HepG2 (cell line): Measurements from ENCODE around the gene VTN. TPM values are rescaled to one million over a fixed set of nuclear protein-coding genes. Genes with fewer than 3 reads are reported as not detected.

Experiments
- ARID4A ChIP-seq: sonication (generic); formaldehyde crosslinking; IDR thresholded peaks from 2 replicates; pipeline ENCODE4 v1.5.0; 2020; ENCODE audit warnings: mild to moderate bottlenecking, missing genetic modification reagents, borderline replicate concordance
- HNF4G ChIP-seq, 2 experiments: sonication (generic) in 1 of 2; formaldehyde crosslinking in 1 of 2; IDR thresholded peaks; 2 replicates each; pipeline versions ENCODE4 v1.4.0 to v1.6.1; 2011 to 2020; ENCODE audit warnings: borderline replicate concordance in 2 of 2, low read depth in 2 of 2, mild to moderate bottlenecking in 2 of 2, low read length in 1 of 2, missing genetic modification reagents in 1 of 2, moderate library complexity in 1 of 2
- HNRNPLL ChIP-seq: fragments of 200-400 bp; formaldehyde crosslinking; IDR thresholded peaks from 2 replicates; pipeline ENCODE4 v1.6.1; 2017; ENCODE audit warnings: mild to moderate bottlenecking, low read depth, low read length; ENCODE audit not compliant: poor library complexity, severe bottlenecking
- NR2F1 ChIP-seq, 2 experiments: fragments of 450-650 bp in 1 of 2; formaldehyde crosslinking in 1 of 2; IDR thresholded peaks; 2 replicates each; pipeline versions ENCODE4 v1.5.0 to v1.6.1; 2016 to 2020; ENCODE audit warnings: mild to moderate bottlenecking in 1 of 2, missing compliant biosample characterization in 1 of 2, missing genetic modification reagents in 1 of 2, moderate library complexity in 1 of 2
- NR2F6 ChIP-seq, 2 experiments: IDR thresholded peaks; 2 replicates each; pipeline ENCODE4 v1.6.1; 2016; ENCODE audit warnings: antibody characterized with exemption in 1 of 2, mild to moderate bottlenecking in 1 of 2
- PAXIP1 ChIP-seq: sonication (generic); formaldehyde crosslinking; conservative IDR thresholded peaks from 2 replicates; pipeline ENCODE4 v1.4.0; 2020; ENCODE audit warnings: mild to moderate bottlenecking, missing genetic modification reagents, moderate library complexity
- PPARG ChIP-seq: conservative IDR thresholded peaks from 2 replicates; pipeline ENCODE4 v1.6.1; 2016; ENCODE audit warnings: missing biosample characterization, missing genetic modification reagents
- SALL1 ChIP-seq: sonication (generic); formaldehyde crosslinking; IDR thresholded peaks from 2 replicates; pipeline ENCODE4 v1.8.0; 2022; ENCODE audit warnings: mild to moderate bottlenecking, missing genetic modification reagents
- SP4 ChIP-seq: sonication (generic); formaldehyde crosslinking; IDR thresholded peaks from 2 replicates; pipeline ENCODE4 v1.8.1; 2023; ENCODE audit warnings: mild to moderate bottlenecking, missing genetic modification reagents
- ZMYM4 ChIP-seq: sonication (generic); formaldehyde crosslinking; IDR thresholded peaks from 2 replicates; pipeline ENCODE4 v1.8.1; 2023; ENCODE audit warnings: mild to moderate bottlenecking, missing genetic modification reagents
- ZNF281 ChIP-seq: sonication (generic); formaldehyde crosslinking; IDR thresholded peaks from 2 replicates; pipeline ENCODE4 v1.4.0; 2020; ENCODE audit warnings: missing genetic modification reagents, borderline replicate concordance
- ZNF441 ChIP-seq: sonication (generic); formaldehyde crosslinking; IDR thresholded peaks from 2 replicates; pipeline ENCODE4 v1.7.0; 2021; ENCODE audit warnings: missing genetic modification reagents, borderline replicate concordance
- ZSCAN29 ChIP-seq: sonication (generic); formaldehyde crosslinking; conservative IDR thresholded peaks from 2 replicates; pipeline ENCODE4 v1.4.0; 2020; ENCODE audit warnings: mild to moderate bottlenecking, missing genetic modification reagents
- polyA plus RNA-seq, 8 experiments: library from polyadenylated mRNA; depleted of rRNA in 3 of 8; stranded (reverse) in 7 of 8; unstranded in 1 of 8; fragments of >200 nt; fragmentation: Illumina TruSeq in 4 of 8; extraction: Trizol in 4 of 8; gene quantifications; 2 replicates each; pipeline versions ENCODE4 v1.2.1 to v1.2.3, GENCODE V29; 2011 to 2016; ENCODE audit warnings: low read depth in 4 of 8, missing spikeins in 1 of 8, mixed read lengths in 1 of 8; ENCODE audit not compliant: insufficient read depth in 1 of 8
- total RNA-seq, 5 experiments: library from RNA; depleted of rRNA; stranded (reverse); fragments of >200 nt; fragmentation: Illumina TruSeq; extraction: Trizol; gene quantifications; 2 replicates each; pipeline ENCODE4 v1.2.3, GENCODE V29; 2016; ENCODE audit warnings: low read depth in 1 of 5
- TF ChIP-seq, protein P1 (sequence below): sonication (generic); formaldehyde crosslinking; IDR thresholded peaks from 2 replicates; pipeline ENCODE4 v1.9.0; 2022; ENCODE audit warnings: missing genetic modification reagents, mild to moderate bottlenecking, borderline replicate concordance

Gene VTN
- total and polyA plus RNA-seq, 2 of the 13 experiments (the other 11 are each of a cell fraction or from before 2014, with no cell fraction given) = 108 to 131 TPM

GRCh38 chr17:28398280-28398981 is 28.3 kb upstream of the VTN start (continued):
- TF ChIP-seq SP4 = 0 out of 2 replicates have a peak, but pooled peaks have one; percentile 44
- TF ChIP-seq PPARG (CRISPR knock-in tag) = peak; percentile 85
- no peak for TF ChIP-seq HNRNPLL
- TF ChIP-seq PAXIP1 (CRISPR knock-in tag) = peak; percentile 61
- 0 out of 2 replicates have a peak, but pooled peaks have one; percentile 40 for TF ChIP-seq ZNF441 (CRISPR knock-in tag)
- TF ChIP-seq ARID4A = peak; percentile 4; the same call in 1 of the 2 replicates
- TF ChIP-seq SALL1 (CRISPR knock-in tag) = 0 out of 2 replicates have a peak, but pooled peaks have one; percentile 25
- TF ChIP-seq NR2F6 (IDR thresholded peaks at IDR 0.05) = peak; percentile 51; the same call in 1 of the 2 replicates
- TF ChIP-seq NR2F6 (CRISPR knock-in tag; IDR thresholded peaks at IDR 0.05) = peak; percentile 74
- 0 out of 2 replicates have a peak, but pooled peaks have one; percentile 35 for TF ChIP-seq ZSCAN29 (CRISPR knock-in tag)
- no peak for TF ChIP-seq ZMYM4 (CRISPR knock-in tag)
- TF ChIP-seq, protein P1, sequence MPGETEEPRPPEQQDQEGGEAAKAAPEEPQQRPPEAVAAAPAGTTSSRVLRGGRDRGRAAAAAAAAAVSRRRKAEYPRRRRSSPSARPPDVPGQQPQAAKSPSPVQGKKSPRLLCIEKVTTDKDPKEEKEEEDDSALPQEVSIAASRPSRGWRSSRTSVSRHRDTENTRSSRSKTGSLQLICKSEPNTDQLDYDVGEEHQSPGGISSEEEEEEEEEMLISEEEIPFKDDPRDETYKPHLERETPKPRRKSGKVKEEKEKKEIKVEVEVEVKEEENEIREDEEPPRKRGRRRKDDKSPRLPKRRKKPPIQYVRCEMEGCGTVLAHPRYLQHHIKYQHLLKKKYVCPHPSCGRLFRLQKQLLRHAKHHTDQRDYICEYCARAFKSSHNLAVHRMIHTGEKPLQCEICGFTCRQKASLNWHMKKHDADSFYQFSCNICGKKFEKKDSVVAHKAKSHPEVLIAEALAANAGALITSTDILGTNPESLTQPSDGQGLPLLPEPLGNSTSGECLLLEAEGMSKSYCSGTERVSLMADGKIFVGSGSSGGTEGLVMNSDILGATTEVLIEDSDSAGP = peak; percentile 43; the same call in 1 of the 2 replicates
- TF ChIP-seq NR2F1 (CRISPR knock-in tag; IDR thresholded peaks at IDR 0.05) = peak; percentile 25 to 61; a peak in 2 of 4 replicates
- TF ChIP-seq ZNF281 (CRISPR knock-in tag) = no peak
- peak; percentile 28; the same call in 1 of the 2 replicates for TF ChIP-seq HNF4G (IDR thresholded peaks at IDR 0.05; ENCODE audit: borderline replicate concordance, low read depth, low read length)
- TF ChIP-seq HNF4G (CRISPR knock-in tag; IDR thresholded peaks at IDR 0.05; ENCODE audit: borderline replicate concordance, low read depth) = peak; percentile 57; the same call in 1 of the 2 replicates
